ENCODE data around the gene IL17B. TPM values are rescaled to one million over a fixed set of nuclear protein-coding genes. Genes with fewer than 3 reads are reported as not detected.

IL17B gene
- total and polyA plus RNA-seq, 2 experiments from 2014 or later, result 0.43 TPM; not detected in 1

GRCh38 chr5:149358868-149359495 lies 20.1 kb downstream of the IL17B start:
- peaks cover 9% of the 10 kb centered on the region for H3K36me3 ChIP-seq (ENCODE audit: low read depth)
- H4K20me1 ChIP-seq (ENCODE audit: insufficient read depth), result no peaks in the 10 kb centered on the region
- in situ Hi-C loops (cut with MboI), result no loop called here
- DNase-seq, result peak; percentile 47
- peaks cover 25% of the 10 kb centered on the region for H3F3A ChIP-seq (ENCODE audit: insufficient read depth)
- 0 out of 2 replicates have a peak, but pooled peaks cover 2% of the 10 kb centered on the region for H3K4me1 ChIP-seq (ENCODE audit: insufficient read depth)
- 71 to 73% methylated on average over 8 of the region's 8 CpGs for WGBS, 2 experiments (ENCODE audit: low coverage in 1 of 2, low lambda C conversion rate in 2 of 2, missing lambda C conversion rate in 2 of 2)
- peak overlapping the region; percentile 91; the same call in 1 of the 2 replicates for H3K4me3 ChIP-seq
- no peaks in the 10 kb centered on the region for H3K9me3 ChIP-seq (ENCODE audit: low read depth)
- no peak overlapping the region for H3K4me2 ChIP-seq (ENCODE audit: unreplicated experiment)
- H3K79me2 ChIP-seq (ENCODE audit: insufficient read depth), result no peaks in the 10 kb centered on the region
- no peak overlapping the region; the same call in 1 of the 2 replicates for H3K9ac ChIP-seq
- no peak for TF ChIP-seq EZH2 (IDR thresholded peaks at IDR 0.05; ENCODE audit: insufficient read depth, poor library complexity, severe bottlenecking)
- TF ChIP-seq EZH2phosphoT487 (IDR thresholded peaks at IDR 0.05; ENCODE audit: insufficient read depth, low read depth), result no peak
- H3K27me3 ChIP-seq (replicated peaks; ENCODE audit: insufficient read depth), result no peaks in the 10 kb centered on the region
- H3K27ac ChIP-seq, result no peak overlapping the region
- H3K9me2 ChIP-seq (ENCODE audit: insufficient read depth), result no peaks in the 10 kb centered on the region
- H2AFZ ChIP-seq, result peak overlapping the region; percentile 93; the same call in 1 of the 2 replicates

- no peak for TF ChIP-seq EZH2 (IDR thresholded peaks at IDR 0.05; ENCODE audit: insufficient read depth, poor library complexity, severe bottlenecking)
- TF ChIP-seq EZH2phosphoT487 (IDR thresholded peaks at IDR 0.05; ENCODE audit: insufficient read depth, low read depth), result no peak
- H4K20me1 ChIP-seq (ENCODE audit: insufficient read depth), result no peaks in the 10 kb centered on the region
- no peaks in the 10 kb centered on the region for H3K9me3 ChIP-seq (ENCODE audit: low read depth)
- 1 to 2% methylated on average over 17 to 18 of the region's 18 CpGs for WGBS, 2 experiments (ENCODE audit: low coverage in 1 of 2, low lambda C conversion rate in 2 of 2, missing lambda C conversion rate in 2 of 2)
- H3K27ac ChIP-seq, result no peak overlapping the region
- H3K79me2 ChIP-seq (ENCODE audit: insufficient read depth), result peaks cover 2% of the 10 kb centered on the region; the same call in 1 of the 2 replicates
- peaks cover 16% of the 10 kb centered on the region for H3K36me3 ChIP-seq (ENCODE audit: low read depth)
- H2AFZ ChIP-seq, result peak overlapping the region; percentile 93
- peaks cover 32% of the 10 kb centered on the region for H3F3A ChIP-seq (ENCODE audit: insufficient read depth)
- in situ Hi-C loops (cut with MboI), result no loop called here
- H3K27me3 ChIP-seq (replicated peaks; ENCODE audit: insufficient read depth), result no peaks in the 10 kb centered on the region
- H3K9me2 ChIP-seq (ENCODE audit: insufficient read depth), result no peaks in the 10 kb centered on the region
- peak overlapping the region; percentile 79 for H3K9ac ChIP-seq
- peak overlapping the region; percentile 91 for H3K4me3 ChIP-seq
- peak overlapping the region; percentile 91 for H3K4me2 ChIP-seq (ENCODE audit: unreplicated experiment)
- H3K4me1 ChIP-seq (ENCODE audit: insufficient read depth), result 0 out of 2 replicates have a peak, but pooled peaks cover 2% of the 10 kb centered on the region
- DNase-seq, result peak; percentile 46
Measured at GRCh38 chr5:149358294-149358651, 20.8 kb downstream of the IL17B start.

- Histone ChIP-seq H3K4me2 (ENCODE audit: unreplicated experiment) (peak within 1 kb of the TSS; percentile 91), H3F3A (ENCODE audit: insufficient read depth) (peaks cover 38% of the 10 kb centered on the region), H4K20me1 (ENCODE audit: insufficient read depth) (peaks cover 1% of the 10 kb centered on the region; the same call in 1 of the 2 replicates), H3K4me3 (peak within 1 kb of the TSS; percentile 91), H3K9ac (peak within 1 kb of the TSS; percentile 79), H3K79me2 (ENCODE audit: insufficient read depth) (peaks cover 9% of the 10 kb centered on the region), H3K9me2 (ENCODE audit: insufficient read depth) (no peaks in the 10 kb centered on the region), H3K27ac (no peak within 1 kb of the TSS), H3K4me1 (ENCODE audit: insufficient read depth) (0 out of 2 replicates have a peak, but pooled peaks cover 2% of the 10 kb centered on the region), H3K36me3 (ENCODE audit: low read depth) (peaks cover 22% of the 10 kb centered on the region), H2AFZ (peak within 1 kb of the TSS; percentile 93), H3K27me3 (replicated peaks; ENCODE audit: insufficient read depth) (no peaks in the 10 kb centered on the region), H3K9me3 (ENCODE audit: low read depth) (no peaks in the 10 kb centered on the region)
- WGBS, 2 experiments (ENCODE audit: low coverage in 1 of 2, low lambda C conversion rate in 2 of 2, missing lambda C conversion rate in 2 of 2), result 3% methylated on average over 39 to 47 of the region's 61 CpGs
- in situ Hi-C loops (cut with MboI), result no loop called here
- peak; percentile 98 for DNase-seq
- no peak for TF ChIP-seq EZH2phosphoT487 (IDR thresholded peaks at IDR 0.05; ENCODE audit: insufficient read depth, low read depth)
- no peak for TF ChIP-seq EZH2 (IDR thresholded peaks at IDR 0.05; ENCODE audit: insufficient read depth, poor library complexity, severe bottlenecking)
Measured at GRCh38 chr5:149357370-149358293, 21.5 kb downstream of the IL17B start, which contains the start of gene PCYOX1L. TSS of gene PCYOX1L (plus strand) at chr5:149358046. CDS start at chr5:149358069, 23 bp downstream.

DNA sequence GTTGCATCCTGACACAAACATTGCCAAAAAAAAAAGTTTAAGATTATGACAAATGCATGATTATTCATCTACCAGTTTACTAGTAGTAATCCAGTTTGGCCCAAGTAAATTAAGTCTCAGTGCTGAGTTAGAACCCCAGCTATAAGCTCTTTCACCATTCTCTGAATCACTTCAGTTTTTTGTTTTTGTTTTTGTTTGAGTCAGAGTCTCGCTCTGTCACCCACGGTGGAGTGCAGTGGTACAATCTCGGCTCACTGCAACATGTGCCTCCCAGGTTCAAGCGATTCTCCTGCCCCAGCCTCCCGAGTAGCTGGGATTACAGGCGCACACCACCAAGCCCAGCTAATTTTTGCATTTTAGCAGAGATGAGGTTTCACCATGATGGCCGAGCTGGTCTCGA lies 22.7 kb downstream of the IL17B start:
- Histone ChIP-seq H4K20me1 (ENCODE audit: insufficient read depth) (peaks cover 8% of the 10 kb centered on the region; the same call in 1 of the 2 replicates), H3K9ac (no peak overlapping the region), H3K27ac (0 out of 2 replicates have a peak overlapping the region, but pooled peaks have one; percentile 26), H3K9me3 (ENCODE audit: low read depth) (no peaks in the 10 kb centered on the region), H3K4me2 (ENCODE audit: unreplicated experiment) (no peak overlapping the region), H3K79me2 (ENCODE audit: insufficient read depth) (peaks cover 21% of the 10 kb centered on the region), H3F3A (ENCODE audit: insufficient read depth) (peaks cover 47% of the 10 kb centered on the region), H3K9me2 (ENCODE audit: insufficient read depth) (no peaks in the 10 kb centered on the region), H2AFZ (no peak overlapping the region), H3K4me1 (ENCODE audit: insufficient read depth) (0 out of 2 replicates have a peak, but pooled peaks cover 2% of the 10 kb centered on the region), H3K36me3 (ENCODE audit: low read depth) (peaks cover 34% of the 10 kb centered on the region), H3K4me3 (no peak overlapping the region), H3K27me3 (replicated peaks; ENCODE audit: insufficient read depth) (no peaks in the 10 kb centered on the region)
- DNase-seq, result peak; percentile 50
- in situ Hi-C loops (cut with MboI), result no loop called here
- TF ChIP-seq EZH2phosphoT487 (IDR thresholded peaks at IDR 0.05; ENCODE audit: insufficient read depth, low read depth), result no peak
- no peak for TF ChIP-seq EZH2 (IDR thresholded peaks at IDR 0.05; ENCODE audit: insufficient read depth, poor library complexity, severe bottlenecking)
- WGBS, 2 experiments (ENCODE audit: low coverage in 1 of 2, low lambda C conversion rate in 2 of 2, missing lambda C conversion rate in 2 of 2), result 75 to 77% methylated on average over 8 of the region's 8 CpGs
